Measurements from ENCODE around the gene SLC6A17. TPM values are rescaled to one million over a fixed set of nuclear protein-coding genes. Genes with fewer than 3 reads are reported as not detected.
A peak's percentile ranks its signal among the peaks of the same experiment; 100 is the strongest.

The SLC6A17 gene
- total RNA-seq, 1 experiment from 2014 or later: not detected

DNA sequence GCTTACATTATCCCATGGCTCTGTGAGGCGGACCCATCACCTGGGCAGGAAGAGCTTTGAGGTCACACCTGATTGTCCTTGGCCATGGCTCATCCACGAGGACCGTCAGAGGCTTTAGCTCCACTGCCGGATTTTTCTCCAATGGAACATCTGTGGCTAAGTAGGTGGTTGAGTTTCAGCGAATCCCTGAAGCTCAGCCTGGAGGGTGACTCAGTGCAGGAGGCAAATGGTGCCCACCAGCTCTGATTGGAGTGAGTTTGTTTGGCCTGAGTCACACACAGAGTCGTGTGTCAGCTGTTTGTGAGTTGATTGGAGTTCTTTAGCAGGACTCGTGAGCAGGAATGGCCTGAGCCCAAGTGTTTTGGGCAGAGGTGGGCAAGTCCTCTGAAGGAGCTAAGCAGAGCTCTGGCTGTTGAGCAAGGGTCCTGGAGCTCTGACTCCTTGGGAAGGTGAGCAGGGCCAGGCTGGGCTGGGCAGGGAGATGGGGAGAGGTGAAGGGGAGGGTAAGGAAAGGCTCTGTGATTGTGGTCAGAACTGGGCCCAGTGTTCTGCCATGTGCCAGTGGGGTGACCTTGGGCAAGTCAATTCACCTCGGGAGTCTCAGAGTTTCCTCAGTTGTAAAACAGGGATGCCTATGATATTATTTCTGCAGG lies 2.0 kb downstream of the SLC6A17 start:
- Histone ChIP-seq H3K36me3 (ENCODE audit: insufficient read depth, low read length, poor library complexity, severe bottlenecking) (no peaks in the 10 kb centered on the region), H3K4me1 (ENCODE audit: insufficient read depth, low read length, poor library complexity, severe bottlenecking) (peaks cover 7% of the 10 kb centered on the region), H3K4me3 (ENCODE audit: low read depth, low read length, poor library complexity, severe bottlenecking) (no peak overlapping the region), H3K9me3 (ENCODE audit: low read depth, low read length, poor library complexity, severe bottlenecking) (no peaks in the 10 kb centered on the region), H3K27me3 (replicated peaks; ENCODE audit: insufficient read depth, low read depth, low read length, poor library complexity) (peaks cover 83% of the 10 kb centered on the region), H3K27ac (ENCODE audit: low read depth, low read length, poor library complexity, severe bottlenecking) (no peak overlapping the region)
- ChIA-PET CTCF (no interaction called here), POLR2A (ENCODE audit: low non-redundant PET) (no interaction called here)
- intact Hi-C loops (cut with micrococcal nuclease; ENCODE audit: unreplicated experiment): no loop called here
- TF ChIP-seq, protein P1, sequence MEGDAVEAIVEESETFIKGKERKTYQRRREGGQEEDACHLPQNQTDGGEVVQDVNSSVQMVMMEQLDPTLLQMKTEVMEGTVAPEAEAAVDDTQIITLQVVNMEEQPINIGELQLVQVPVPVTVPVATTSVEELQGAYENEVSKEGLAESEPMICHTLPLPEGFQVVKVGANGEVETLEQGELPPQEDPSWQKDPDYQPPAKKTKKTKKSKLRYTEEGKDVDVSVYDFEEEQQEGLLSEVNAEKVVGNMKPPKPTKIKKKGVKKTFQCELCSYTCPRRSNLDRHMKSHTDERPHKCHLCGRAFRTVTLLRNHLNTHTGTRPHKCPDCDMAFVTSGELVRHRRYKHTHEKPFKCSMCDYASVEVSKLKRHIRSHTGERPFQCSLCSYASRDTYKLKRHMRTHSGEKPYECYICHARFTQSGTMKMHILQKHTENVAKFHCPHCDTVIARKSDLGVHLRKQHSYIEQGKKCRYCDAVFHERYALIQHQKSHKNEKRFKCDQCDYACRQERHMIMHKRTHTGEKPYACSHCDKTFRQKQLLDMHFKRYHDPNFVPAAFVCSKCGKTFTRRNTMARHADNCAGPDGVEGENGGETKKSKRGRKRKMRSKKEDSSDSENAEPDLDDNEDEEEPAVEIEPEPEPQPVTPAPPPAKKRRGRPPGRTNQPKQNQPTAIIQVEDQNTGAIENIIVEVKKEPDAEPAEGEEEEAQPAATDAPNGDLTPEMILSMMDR (conservative IDR thresholded peaks at IDR 0.05; ENCODE audit: low read depth, low read length): no peak
- no peak for TF ChIP-seq EZH2 (IDR thresholded peaks at IDR 0.05; ENCODE audit: borderline replicate concordance, low read depth, low read length, poor library complexity, severe bottlenecking)
- no peak for DNase-seq (ENCODE audit: low spot score)
- no TSS peak for BruUV-seq (replicated peaks)

DNA sequence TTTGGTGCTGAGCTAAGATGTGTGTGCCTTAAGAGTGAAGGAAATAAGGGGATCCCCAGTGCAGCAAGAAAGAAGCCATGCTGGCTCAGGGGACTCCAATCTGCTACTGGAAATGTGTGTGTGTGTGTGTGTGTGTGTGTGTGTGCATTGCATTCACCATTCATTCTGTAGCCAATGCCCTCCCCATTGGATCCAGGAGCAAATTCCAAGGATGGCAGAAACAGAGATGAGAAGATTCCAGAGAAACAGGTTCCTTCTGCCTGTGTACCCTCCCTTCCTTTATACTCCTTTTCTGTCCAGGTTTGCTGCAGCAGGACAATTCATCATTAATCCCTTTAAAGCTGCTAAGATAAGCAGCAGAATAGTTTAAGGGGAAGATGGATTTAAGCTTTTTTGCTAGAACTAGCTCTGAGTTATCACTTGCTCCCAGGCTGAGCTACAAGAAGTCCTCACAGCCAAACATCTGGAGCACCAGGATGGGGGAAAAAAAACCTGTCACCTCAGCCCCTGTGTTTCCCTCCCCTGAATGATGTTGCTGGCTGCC lies 3.2 kb downstream of the SLC6A17 start:
- Histone ChIP-seq H3K27me3 (replicated peaks; ENCODE audit: insufficient read depth, low read depth, low read length, poor library complexity) (peaks cover 77% of the 10 kb centered on the region), H3K27ac (ENCODE audit: low read depth, low read length, poor library complexity, severe bottlenecking) (no peak overlapping the region), H3K4me1 (ENCODE audit: insufficient read depth, low read length, poor library complexity, severe bottlenecking) (peaks cover 7% of the 10 kb centered on the region), H3K9me3 (ENCODE audit: low read depth, low read length, poor library complexity, severe bottlenecking) (no peaks in the 10 kb centered on the region), H3K4me3 (ENCODE audit: low read depth, low read length, poor library complexity, severe bottlenecking) (no peak overlapping the region), H3K36me3 (ENCODE audit: insufficient read depth, low read length, poor library complexity, severe bottlenecking) (no peaks in the 10 kb centered on the region)
- ChIA-PET POLR2A (ENCODE audit: low non-redundant PET) (no interaction called here), CTCF (no interaction called here)
- BruUV-seq (replicated peaks): no TSS peak
- intact Hi-C loops (cut with micrococcal nuclease; ENCODE audit: unreplicated experiment): no loop called here
- TF ChIP-seq EZH2 (IDR thresholded peaks at IDR 0.05; ENCODE audit: borderline replicate concordance, low read depth, low read length, poor library complexity, severe bottlenecking): no peak
- TF ChIP-seq, protein P1 (conservative IDR thresholded peaks at IDR 0.05; ENCODE audit: low read depth, low read length): no peak
- no peak for DNase-seq (ENCODE audit: low spot score)

DNA sequence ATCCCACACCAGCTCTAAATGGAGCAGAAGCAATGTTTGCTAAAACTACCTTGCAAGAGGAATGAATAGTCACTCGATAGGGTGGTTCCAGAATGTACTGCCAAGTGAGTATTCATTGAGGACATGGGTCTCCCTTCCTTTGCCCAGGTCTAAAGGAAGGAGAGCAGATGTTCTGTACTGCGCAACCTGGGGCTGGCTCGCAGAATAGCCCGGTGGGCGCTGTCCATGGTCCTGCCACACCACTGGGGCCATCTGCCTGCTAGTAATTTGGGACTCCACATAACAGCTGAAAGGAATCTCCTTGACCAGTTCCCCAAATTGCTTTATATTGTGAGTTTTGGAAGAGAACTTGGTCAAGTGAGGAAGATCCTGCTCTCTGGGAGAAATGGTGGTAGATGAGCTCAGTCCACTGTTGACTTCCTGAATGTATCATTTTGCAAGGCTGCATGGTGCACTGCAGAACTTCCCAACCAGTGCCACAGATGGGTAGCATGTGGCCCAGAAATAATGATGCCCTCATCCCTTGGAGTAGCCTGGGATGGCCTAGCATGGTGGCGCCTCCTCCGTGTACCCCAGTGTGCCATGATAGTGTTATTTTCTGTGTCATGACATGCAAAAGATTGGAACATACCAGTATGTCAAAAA lies 5.7 kb downstream of the SLC6A17 start:
- Histone ChIP-seq H3K9me3 (ENCODE audit: low read depth, low read length, poor library complexity, severe bottlenecking) (no peaks in the 10 kb centered on the region), H3K27me3 (replicated peaks; ENCODE audit: insufficient read depth, low read depth, low read length, poor library complexity) (peaks cover 77% of the 10 kb centered on the region), H3K4me1 (ENCODE audit: insufficient read depth, low read length, poor library complexity, severe bottlenecking) (no peaks in the 10 kb centered on the region), H3K27ac (ENCODE audit: low read depth, low read length, poor library complexity, severe bottlenecking) (no peak overlapping the region), H3K4me3 (ENCODE audit: low read depth, low read length, poor library complexity, severe bottlenecking) (no peak overlapping the region), H3K36me3 (ENCODE audit: insufficient read depth, low read length, poor library complexity, severe bottlenecking) (no peaks in the 10 kb centered on the region)
- CTCF ChIA-PET: no interaction called here
- intact Hi-C loops (cut with micrococcal nuclease; ENCODE audit: unreplicated experiment): loop anchor here (1.0 kb wide), 1 partner anchor 16 kb away; no protein-coding TSS in a partner anchor
- DNase-seq (ENCODE audit: low spot score): peak; percentile 50
- BruUV-seq (replicated peaks): no TSS peak
- POLR2A ChIA-PET (ENCODE audit: low non-redundant PET): no interaction called here
- TF ChIP-seq, protein P1 (conservative IDR thresholded peaks at IDR 0.05; ENCODE audit: low read depth, low read length): no peak
- TF ChIP-seq EZH2 (IDR thresholded peaks at IDR 0.05; ENCODE audit: borderline replicate concordance, low read depth, low read length, poor library complexity, severe bottlenecking): no peak

Measured in A673 (cell line).